HUES64 (cell line): ENCODE measurements around the gene TIMM23.

Experiments
- H3K27ac ChIP-seq: 2 replicates; pipeline ENCODE4 v1.7.0; 2013; ENCODE audit warnings: low read depth, low read length, inconsistent platforms
- H3K27me3 ChIP-seq: 2 replicates; pipeline ENCODE4 v1.6.1; 2013; ENCODE audit warnings: mild to moderate bottlenecking, low read length; ENCODE audit not compliant: insufficient read depth
- H3K36me3 ChIP-seq: 2 replicates; pipeline ENCODE4 v1.6.1; 2013; ENCODE audit warnings: mild to moderate bottlenecking, low read length; ENCODE audit not compliant: insufficient read depth
- H3K4me1 ChIP-seq: 2 replicates; pipeline ENCODE4 v1.6.1; 2013; ENCODE audit warnings: mild to moderate bottlenecking, low read length, moderate library complexity; ENCODE audit not compliant: insufficient read depth
- H3K4me3 ChIP-seq: 2 replicates; pipeline ENCODE4 v1.5.1; 2013; ENCODE audit warnings: mild to moderate bottlenecking, low read length, moderate library complexity
- H3K9ac ChIP-seq: 2 replicates; pipeline ENCODE4 v1.6.1; 2013; ENCODE audit warnings: mild to moderate bottlenecking, low read depth, low read length
- H3K9me3 ChIP-seq: 2 replicates; pipeline ENCODE4 v1.6.1; 2013; ENCODE audit warnings: low read depth, low read length; ENCODE audit not compliant: insufficient read depth
- WGBS: fragments of 150-250, 120-280 bp; methylation state at CpG from one replicate; pipeline ENCODE4 v1.1.7; 2013; ENCODE audit warnings: missing lambda C conversion rate; 5-methylcytosine and 5-hydroxymethylcytosine counted together

The TIMM23 gene

DNA sequence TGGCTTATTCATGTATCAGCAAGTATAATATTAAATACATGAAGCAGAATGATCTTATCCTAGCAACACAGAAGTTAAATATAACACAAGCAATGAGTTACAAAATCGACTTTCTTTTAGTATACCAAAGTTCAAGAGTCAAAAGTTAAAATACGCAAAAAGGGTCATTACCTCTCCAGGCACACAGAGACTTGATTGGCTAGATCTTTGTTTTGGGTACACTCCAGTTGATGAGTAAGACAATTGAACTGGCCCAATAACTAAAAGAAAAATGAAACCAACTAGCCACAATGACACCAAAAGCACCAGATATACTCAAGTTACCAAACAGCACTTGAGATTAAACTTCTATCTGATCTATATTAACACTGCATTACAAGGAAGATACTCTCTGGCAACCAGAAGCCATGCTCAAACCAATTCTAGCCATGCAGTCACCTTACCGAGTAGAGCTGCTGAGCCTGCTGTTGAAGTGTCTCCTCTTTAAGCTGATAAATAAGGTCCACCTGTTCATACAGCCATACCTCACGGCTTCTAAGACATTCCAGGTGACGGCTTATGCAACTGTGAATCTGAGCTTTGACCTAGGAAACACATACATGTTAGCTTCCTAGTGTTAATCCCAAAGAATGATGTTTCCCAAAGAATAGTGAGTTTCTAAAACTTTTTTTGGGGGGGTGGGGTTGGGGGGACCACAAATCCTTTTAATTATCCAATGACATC, 42.6 kb downstream of the TIMM23 start:
- H3K27me3 ChIP-seq: no peaks in the 10 kb centered on the region
- H3K9ac ChIP-seq: no peak overlapping the region
- no peak overlapping the region for H3K4me3 ChIP-seq
- H3K4me1 ChIP-seq: no peaks in the 10 kb centered on the region; the same call in 1 of the 2 replicates
- no peaks in the 10 kb centered on the region for H3K9me3 ChIP-seq
- H3K27ac ChIP-seq: no peak overlapping the region
- 96% methylated on average over 5 of the region's 5 CpGs for WGBS
- H3K36me3 ChIP-seq: peaks cover 65% of the 10 kb centered on the region

DNA sequence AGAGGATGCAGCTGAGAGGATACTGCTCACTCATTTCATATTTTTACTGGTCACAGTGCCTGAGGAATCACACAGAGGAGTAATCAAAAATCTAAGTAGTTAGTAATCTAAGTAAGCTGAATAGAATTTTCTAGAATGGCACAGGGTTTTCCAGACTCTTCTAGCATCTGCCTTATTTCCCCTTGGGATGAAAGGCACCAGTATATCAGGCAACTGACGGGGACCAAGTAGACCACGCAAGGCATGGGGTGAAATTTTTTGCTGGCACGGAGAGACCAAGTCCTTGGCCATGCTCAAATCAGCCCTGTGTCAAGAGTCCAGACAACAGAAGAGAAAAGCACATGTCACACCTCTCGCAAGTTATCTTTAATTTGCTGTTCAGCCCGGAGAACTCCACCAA, 43.9 kb downstream of the TIMM23 start:
- H3K9me3 ChIP-seq: no peaks in the 10 kb centered on the region
- H3K4me1 ChIP-seq: peaks cover 13% of the 10 kb centered on the region
- WGBS: 96% methylated on average over 5 of the region's 5 CpGs
- H3K9ac ChIP-seq: no peak overlapping the region
- no peaks in the 10 kb centered on the region for H3K27me3 ChIP-seq
- H3K4me3 ChIP-seq: no peak overlapping the region
- peaks cover 52% of the 10 kb centered on the region for H3K36me3 ChIP-seq
- H3K27ac ChIP-seq: no peak overlapping the region

DNA sequence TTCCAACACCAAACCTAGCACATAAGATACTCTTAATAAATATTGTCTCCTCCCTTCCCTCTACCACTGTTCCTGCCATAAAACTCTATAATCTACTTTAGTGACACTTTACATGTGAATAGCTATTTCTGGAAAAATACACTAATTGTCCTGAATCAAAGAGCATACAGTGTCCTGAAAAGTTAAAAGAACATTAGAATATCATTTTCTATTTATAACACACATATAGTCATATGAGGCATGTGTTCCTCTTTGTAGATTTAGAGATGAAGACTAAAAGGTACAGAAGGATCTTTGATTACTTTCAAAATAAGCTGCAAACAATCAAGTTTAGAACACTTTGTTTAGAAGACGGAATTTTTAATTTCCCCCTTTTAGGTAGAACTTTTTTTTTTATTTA, 44.5 kb downstream of the TIMM23 start:
- Histone ChIP-seq H3K4me3 (no peak overlapping the region), H3K9ac (no peak overlapping the region), H3K4me1 (peaks cover 15% of the 10 kb centered on the region), H3K36me3 (peaks cover 48% of the 10 kb centered on the region), H3K27ac (no peak overlapping the region), H3K9me3 (no peaks in the 10 kb centered on the region), H3K27me3 (no peaks in the 10 kb centered on the region)
- WGBS: no CpG with 5 or more reads among the region's 1 CpG

GRCh38 chr10:46017733-46018132, 45.4 kb downstream of the TIMM23 start:
- 94% methylated on average over 2 of the region's 2 CpGs for WGBS
- Histone ChIP-seq H3K27me3 (no peaks in the 10 kb centered on the region), H3K9ac (no peak overlapping the region), H3K36me3 (peaks cover 38% of the 10 kb centered on the region), H3K4me3 (no peak overlapping the region), H3K27ac (no peak overlapping the region), H3K4me1 (peaks cover 15% of the 10 kb centered on the region), H3K9me3 (no peaks in the 10 kb centered on the region)

DNA sequence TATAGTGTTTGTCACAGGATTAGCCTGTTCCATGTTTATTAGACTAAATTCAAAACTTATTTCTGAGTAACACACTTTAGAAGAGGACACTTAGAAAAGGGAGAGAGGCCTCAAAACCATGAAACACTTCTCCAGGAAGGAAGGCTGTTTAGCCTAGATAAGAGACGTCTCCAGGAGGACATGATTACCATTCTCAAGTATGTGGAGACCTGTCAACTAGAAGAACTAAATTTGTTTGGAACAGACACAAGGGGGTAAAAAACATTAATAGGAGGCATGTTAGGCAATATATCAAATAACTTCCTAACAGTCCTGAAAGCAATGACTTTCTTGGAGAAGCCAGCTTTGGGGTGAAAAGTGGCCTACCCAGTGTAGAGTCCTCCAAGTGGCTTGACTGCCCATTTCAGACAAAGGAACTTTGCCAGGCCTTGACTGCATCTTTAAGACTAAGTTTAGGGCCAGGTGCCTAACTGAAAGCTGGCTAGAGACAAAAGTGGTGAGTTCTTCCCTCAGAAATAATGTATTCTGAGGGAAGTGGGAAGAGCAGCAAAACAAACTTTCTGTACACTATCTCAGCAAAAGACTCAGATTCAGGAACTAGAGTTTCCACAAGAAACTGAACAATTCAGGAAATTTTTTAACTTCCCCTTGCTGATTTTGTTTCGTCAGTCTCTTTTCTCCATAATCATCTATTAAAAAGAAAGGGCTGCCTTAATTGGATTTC, 46.3 kb downstream of the TIMM23 start:
- H3K9ac ChIP-seq: no peak overlapping the region
- H3K27me3 ChIP-seq: no peaks in the 10 kb centered on the region
- no peaks in the 10 kb centered on the region for H3K9me3 ChIP-seq
- H3K36me3 ChIP-seq: peaks cover 29% of the 10 kb centered on the region
- peaks cover 16% of the 10 kb centered on the region for H3K4me1 ChIP-seq
- WGBS: 84% methylated on average over 2 of the region's 2 CpGs
- H3K27ac ChIP-seq: no peak overlapping the region
- no peak overlapping the region for H3K4me3 ChIP-seq

GRCh38 chr10:46019177-46019528, 46.9 kb downstream of the TIMM23 start:
- no peaks in the 10 kb centered on the region for H3K9me3 ChIP-seq
- peaks cover 24% of the 10 kb centered on the region for H3K36me3 ChIP-seq
- no peak overlapping the region for H3K27ac ChIP-seq
- H3K27me3 ChIP-seq: no peaks in the 10 kb centered on the region
- 93% methylated on average over 3 of the region's 3 CpGs for WGBS
- no peak overlapping the region for H3K4me3 ChIP-seq
- H3K9ac ChIP-seq: no peak overlapping the region
- H3K4me1 ChIP-seq: peaks cover 17% of the 10 kb centered on the region

DNA sequence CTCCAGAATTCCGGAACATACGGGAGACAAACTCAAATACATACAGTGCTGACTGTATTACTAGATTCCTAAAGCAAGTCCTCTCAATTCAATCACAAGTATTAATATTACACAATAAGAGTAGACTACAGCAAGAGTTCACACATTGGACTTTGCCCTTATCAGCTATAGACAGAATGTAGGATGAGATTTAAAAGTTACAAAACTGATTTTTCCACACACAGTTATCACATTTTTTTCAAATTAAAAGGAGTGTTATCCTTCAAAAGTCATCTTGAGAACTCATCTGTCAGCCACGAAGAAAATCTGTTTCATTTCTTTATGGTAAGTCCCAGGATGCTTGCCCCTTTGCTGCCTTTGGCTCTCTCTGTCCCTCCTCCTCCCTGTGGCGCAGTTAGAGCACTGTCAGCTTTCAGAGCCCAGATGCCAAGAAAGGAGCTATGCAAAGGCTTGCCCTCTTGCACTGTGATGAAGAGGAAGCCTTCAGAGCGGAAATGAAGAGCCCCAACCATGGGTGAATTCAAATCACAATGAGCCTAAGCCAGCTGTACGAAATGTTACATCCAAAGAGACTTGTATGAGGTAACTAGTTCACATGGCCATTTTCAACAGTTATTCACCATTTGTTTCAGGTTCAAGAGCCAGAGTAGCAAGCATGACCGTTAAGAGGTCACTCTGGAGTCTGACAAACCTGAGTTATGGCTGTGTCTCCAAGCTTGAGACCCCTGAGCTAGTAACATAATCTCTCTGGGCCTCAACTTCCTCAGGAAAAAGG, 47.5 kb downstream of the TIMM23 start:
- H3K9ac ChIP-seq: no peak overlapping the region
- no peak overlapping the region for H3K4me3 ChIP-seq
- H3K27ac ChIP-seq: no peak overlapping the region
- H3K27me3 ChIP-seq: no peaks in the 10 kb centered on the region
- H3K4me1 ChIP-seq: peaks cover 17% of the 10 kb centered on the region
- 86% methylated on average over 7 of the region's 7 CpGs for WGBS
- H3K9me3 ChIP-seq: no peaks in the 10 kb centered on the region
- peaks cover 18% of the 10 kb centered on the region for H3K36me3 ChIP-seq

GRCh38 chr10:46020344-46020657, 48.0 kb downstream of the TIMM23 start:
- H3K9ac ChIP-seq: no peak overlapping the region

DNA sequence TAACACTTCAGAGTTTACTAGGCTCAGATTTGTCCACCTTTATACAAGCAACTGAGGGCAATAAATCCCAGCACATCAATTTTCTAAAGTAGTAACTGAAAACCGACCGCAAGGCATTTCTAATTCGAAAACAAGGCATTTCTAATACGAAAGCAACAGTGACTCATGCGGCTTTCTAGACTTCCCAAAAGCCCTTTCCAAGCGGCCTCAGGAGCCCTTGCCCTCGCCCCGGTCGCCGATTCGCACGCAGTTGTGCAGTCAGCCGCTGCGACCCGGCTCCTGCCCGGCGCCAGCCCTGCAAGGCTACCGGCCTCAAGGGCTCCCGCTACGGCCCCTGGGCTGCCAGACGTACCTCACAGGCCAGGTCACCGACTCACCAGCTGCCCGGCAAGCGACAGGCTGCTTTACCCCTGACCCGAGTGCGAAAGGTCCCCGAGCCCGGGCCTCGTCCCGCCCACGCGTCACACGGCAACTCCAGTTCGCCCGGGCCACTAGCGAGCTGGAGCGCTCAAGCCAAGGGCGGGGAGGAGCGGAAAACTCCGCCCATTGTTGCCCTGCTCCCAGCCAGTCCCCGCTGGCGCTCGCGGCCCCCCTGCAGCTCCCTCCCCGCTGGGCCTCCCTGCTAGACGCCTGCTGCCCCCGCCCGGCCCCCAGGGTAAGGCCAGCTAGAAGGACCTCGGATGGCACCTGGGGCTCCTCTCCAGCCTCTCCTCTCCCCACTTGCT, 50.9 kb downstream of the TIMM23 start:
- Histone ChIP-seq H3K4me3 (peak overlapping the region; percentile 60), H3K36me3 (no peaks in the 10 kb centered on the region; the same call in 1 of the 2 replicates), H3K9me3 (no peaks in the 10 kb centered on the region), H3K4me1 (peaks cover 17% of the 10 kb centered on the region), H3K27me3 (no peaks in the 10 kb centered on the region), H3K27ac (peak overlapping the region; percentile 49), H3K9ac (peak overlapping the region; percentile 61)
- WGBS: 1% methylated on average over 49 of the region's 49 CpGs

More at GRCh38 chr10:46020344-46020657, 48.0 kb downstream of the TIMM23 start:
- peaks cover 17% of the 10 kb centered on the region for H3K4me1 ChIP-seq
- H3K27me3 ChIP-seq: no peaks in the 10 kb centered on the region
- no peak overlapping the region for H3K27ac ChIP-seq
- WGBS: 96% methylated on average over 2 of the region's 3 CpGs
- peaks cover 14% of the 10 kb centered on the region; the same call in 1 of the 2 replicates for H3K36me3 ChIP-seq
- no peaks in the 10 kb centered on the region for H3K9me3 ChIP-seq
- H3K4me3 ChIP-seq: no peak overlapping the region

- no peak overlapping the region for H3K27ac ChIP-seq
- no peaks in the 10 kb centered on the region for H3K27me3 ChIP-seq
- no peak overlapping the region for H3K4me3 ChIP-seq
- H3K4me1 ChIP-seq: peaks cover 24% of the 10 kb centered on the region
- H3K36me3 ChIP-seq: no peaks in the 10 kb centered on the region
- H3K9me3 ChIP-seq: no peaks in the 10 kb centered on the region
- H3K9ac ChIP-seq: no peak overlapping the region
Observed at GRCh38 chr10:46024948-46025347, 52.7 kb downstream of the TIMM23 start.

DNA sequence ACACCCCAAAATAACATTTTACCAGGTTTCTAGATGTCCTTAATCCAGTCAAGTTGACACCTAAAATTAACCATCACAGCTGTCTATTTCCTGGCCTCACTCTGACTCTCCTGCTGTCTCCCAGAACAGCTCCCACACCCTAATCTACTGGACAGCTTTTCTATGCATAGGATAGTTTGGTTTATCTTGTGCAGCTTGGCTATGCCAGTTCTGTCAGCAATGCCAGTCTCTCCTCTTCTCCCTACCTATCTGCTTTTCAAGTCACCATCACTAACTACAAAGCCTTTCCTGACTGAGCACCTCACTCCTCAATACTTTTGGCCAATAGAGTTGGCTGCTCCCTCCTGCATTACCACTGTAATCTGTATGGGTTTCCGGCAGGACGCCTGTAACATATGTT, 53.1 kb downstream of the TIMM23 start:
- H3K4me3 ChIP-seq: no peak overlapping the region
- WGBS: 84% methylated on average over 2 of the region's 2 CpGs
- H3K9ac ChIP-seq: no peak overlapping the region
- H3K36me3 ChIP-seq: no peaks in the 10 kb centered on the region
- H3K4me1 ChIP-seq: peaks cover 19% of the 10 kb centered on the region; the same call in 1 of the 2 replicates
- H3K27ac ChIP-seq: no peak overlapping the region
- H3K9me3 ChIP-seq: no peaks in the 10 kb centered on the region
- H3K27me3 ChIP-seq: no peaks in the 10 kb centered on the region
